AG10803 (cell line): ENCODE measurements around the gene PLLP.

Source experiments
- DNase-seq: peaks from one replicate; pipeline ENCODE4 v3.0.0; 2010; ENCODE audit warnings: low read depth
- H3K4me3 ChIP-seq: 2 replicates; pipeline ENCODE4 v1.5.1; 2011; ENCODE audit warnings: mild to moderate bottlenecking, low read length, control low read depth
- TF ChIP-seq, protein P1 (sequence below): conservative IDR thresholded peaks from 2 replicates; pipeline ENCODE4 v1.5.1; 2011; ENCODE audit warnings: mild to moderate bottlenecking, low read length, control low read depth, inconsistent platforms

PLLP gene

DNA sequence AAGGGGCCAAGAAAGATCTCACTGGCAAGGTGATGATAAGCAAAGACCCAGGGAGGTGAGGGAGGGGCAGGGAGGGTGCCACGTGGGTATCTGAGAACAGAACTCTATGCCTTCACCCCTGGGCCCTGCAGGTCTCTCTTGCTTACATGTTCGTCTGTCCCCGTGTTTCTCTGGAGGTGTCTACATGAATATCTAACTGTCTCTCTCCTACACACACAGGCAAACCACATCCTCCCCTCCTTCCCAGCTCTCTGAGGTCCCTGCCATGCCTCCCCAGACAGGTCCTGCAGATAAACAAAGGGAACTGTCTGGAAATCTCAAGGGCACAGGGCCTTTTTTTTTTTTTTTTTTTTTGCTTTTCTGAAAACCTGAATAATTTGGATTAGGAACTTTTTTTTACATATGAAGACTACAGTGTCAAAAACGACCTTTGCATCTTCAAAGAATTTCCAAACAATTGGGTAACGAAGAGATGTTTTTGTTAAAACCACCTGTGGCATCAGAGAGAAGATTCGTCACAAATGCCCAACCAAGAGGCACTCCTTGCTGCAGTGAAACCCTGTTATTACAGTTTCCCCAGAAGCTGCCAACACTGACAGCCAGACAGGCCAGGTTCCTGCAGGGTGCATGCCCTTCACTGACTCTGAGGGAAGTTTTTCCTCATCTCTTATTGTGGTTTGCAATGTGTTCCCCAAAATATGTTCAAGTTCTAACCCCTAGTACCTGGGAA, 17.8 kb downstream of the PLLP start:
- H3K4me3 ChIP-seq = no peak overlapping the region
- DNase-seq = no peak
- TF ChIP-seq, protein P1, sequence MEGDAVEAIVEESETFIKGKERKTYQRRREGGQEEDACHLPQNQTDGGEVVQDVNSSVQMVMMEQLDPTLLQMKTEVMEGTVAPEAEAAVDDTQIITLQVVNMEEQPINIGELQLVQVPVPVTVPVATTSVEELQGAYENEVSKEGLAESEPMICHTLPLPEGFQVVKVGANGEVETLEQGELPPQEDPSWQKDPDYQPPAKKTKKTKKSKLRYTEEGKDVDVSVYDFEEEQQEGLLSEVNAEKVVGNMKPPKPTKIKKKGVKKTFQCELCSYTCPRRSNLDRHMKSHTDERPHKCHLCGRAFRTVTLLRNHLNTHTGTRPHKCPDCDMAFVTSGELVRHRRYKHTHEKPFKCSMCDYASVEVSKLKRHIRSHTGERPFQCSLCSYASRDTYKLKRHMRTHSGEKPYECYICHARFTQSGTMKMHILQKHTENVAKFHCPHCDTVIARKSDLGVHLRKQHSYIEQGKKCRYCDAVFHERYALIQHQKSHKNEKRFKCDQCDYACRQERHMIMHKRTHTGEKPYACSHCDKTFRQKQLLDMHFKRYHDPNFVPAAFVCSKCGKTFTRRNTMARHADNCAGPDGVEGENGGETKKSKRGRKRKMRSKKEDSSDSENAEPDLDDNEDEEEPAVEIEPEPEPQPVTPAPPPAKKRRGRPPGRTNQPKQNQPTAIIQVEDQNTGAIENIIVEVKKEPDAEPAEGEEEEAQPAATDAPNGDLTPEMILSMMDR = no peak

DNA sequence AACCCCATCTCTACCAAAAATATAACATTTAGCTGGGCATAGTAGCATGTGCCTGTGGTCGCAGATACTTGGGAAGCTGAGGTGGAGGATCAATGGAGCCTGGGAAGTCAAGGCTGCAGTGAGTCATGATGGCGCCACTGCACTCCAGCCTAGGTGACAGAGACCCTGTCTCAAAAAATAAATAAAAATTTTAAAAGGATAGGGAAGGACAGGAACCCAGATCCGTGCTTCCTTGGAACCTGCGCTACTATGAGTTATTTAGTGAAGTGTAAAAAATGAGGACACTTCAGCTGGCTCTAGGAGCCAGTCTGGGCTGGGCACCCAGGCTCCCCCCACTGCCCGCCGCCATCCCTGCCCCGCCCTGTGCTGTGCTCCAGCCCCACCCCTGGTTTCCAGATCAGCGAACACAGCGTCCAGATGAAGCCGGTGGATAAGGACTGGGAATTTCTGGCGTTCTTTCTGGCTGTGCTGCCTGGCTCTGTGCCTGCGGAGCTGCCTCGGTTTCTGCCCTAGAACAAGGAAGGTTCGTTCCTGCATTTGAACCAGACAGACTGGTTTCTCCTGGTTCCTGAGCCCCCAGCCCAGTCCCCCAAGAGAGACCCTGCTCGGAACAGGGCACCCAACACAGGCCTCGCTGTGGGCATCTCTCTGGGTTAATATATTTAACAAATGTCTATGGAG, 18.5 kb downstream of the PLLP start:
- TF ChIP-seq, protein P1 = no peak
- peak; percentile 40 for DNase-seq
- no peak overlapping the region for H3K4me3 ChIP-seq

DNA sequence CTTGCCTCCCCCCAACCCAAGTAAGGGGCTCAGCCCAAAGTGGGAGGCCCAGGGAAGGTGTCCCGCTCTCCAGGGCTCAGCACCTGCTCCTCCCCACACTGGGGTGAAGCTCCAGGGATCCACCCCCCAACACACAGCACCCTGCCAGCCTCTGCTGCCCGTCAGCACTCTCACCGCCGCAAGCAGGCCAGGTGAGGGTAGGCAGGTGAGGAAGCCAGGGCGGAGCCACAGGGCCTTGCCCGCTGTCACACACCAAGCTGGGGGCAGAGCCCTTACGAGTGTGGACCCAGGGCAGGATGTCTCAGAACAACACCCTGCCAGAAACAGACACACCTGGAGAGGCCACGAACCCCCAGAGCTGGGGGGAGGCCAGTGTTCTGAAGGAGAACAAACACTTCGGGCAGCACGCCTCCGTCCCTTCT, 19.5 kb downstream of the PLLP start:
- DNase-seq = no peak
- no peak overlapping the region for H3K4me3 ChIP-seq
- TF ChIP-seq, protein P1 = no peak

DNA sequence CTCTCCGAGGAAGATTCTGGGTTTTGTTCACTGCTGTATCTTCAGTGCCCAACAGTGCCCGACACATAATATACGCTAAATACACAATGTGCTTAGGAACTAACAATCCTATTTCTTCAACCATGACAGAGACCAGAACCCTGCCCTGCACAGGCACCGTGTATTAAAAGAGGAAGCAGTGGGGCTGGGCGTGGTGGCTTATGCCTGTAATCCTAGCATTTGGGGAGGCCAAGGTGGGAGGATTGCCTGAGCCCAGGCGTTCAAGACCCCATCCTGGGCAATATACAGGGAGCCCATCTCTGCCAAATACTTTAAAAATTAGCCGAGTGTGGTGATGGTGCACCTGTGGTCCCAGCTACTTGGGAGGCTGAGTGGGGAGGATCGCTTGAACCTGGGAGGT, 20.1 kb downstream of the PLLP start:
- no peak for DNase-seq
- no peak overlapping the region for H3K4me3 ChIP-seq
- TF ChIP-seq, protein P1 = no peak

DNA sequence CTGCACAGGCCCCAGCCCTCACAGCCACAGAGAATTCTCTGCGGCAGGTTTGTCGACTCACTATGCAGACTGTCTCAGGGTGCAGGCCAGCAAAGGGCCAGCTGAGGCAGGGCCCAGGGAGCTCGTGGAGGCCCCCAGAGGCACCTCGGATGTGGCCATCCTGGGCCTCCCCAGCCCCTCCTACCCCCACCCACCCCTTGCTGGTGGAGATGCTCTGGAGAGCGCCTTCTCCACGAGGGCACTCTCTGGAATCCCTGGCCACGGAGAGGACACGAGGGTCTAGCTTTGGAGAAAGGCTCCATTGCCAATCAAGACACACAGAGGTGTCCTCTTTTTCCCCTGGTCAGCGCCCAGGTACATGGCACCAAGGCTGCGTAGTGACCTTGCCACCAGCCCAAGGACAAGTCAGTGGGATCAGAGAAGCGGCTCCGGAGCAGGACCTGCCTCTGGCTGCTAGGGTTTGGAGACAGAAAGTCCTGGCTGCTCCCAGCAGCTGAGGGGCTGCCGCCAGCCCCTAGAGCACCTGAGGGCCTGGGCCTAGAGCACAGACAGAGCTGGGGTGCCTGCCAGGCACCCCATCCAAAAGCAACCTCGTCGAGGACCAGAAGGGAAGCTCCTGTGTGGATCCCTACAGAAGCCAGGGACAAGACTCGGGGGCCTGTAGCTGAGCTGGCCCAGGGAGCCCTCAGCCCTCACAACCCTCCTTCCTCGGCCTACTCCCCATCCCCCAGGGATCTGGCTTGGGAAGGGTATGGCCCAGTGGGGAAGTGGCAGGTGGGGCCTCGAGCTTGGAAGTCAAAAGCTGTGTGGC, 20.7 kb downstream of the PLLP start:
- TF ChIP-seq, protein P1 = no peak
- no peak for DNase-seq
- no peak overlapping the region for H3K4me3 ChIP-seq

DNA sequence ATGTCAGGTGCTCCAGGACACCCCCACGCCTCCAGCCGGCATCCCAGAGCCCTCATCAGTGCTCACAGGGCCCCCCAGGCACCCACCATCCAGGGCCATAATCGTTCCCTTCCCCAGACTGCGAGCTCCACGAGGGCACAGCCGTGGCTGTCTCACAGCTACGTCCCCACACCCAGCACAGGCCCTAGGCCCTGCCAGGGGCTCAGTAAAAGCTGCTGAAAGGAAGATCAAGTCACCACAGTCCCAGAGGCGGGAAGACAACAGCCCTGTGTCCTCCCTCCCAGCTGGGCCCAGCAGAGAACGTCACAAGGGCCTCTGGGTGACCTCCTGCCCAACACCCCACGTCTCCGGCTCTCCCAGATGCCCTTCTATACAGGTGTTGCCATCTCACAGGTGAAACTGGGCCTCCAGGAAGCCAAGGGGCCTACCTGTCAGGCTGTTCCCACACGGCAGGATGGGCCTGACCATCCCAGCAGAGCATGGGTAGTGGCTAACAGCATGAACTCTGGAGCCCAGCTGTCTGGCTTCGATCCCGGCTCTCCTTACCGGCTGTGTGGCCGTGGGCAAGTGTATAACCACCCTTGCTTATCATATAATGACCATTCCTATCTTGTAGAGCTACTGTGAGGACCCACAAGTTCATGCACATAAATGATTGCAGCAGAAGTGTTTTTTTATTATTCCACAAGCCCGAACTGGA, 21.5 kb downstream of the PLLP start:
- no peak overlapping the region for H3K4me3 ChIP-seq
- TF ChIP-seq, protein P1 = no peak
- no peak for DNase-seq
